ENCODE measurements around the gene VWA3B.
"Not testable (repeated sequence)": the region's sequence is repeated elsewhere in the genome, so short reads cannot be mapped to it uniquely, and the experiment has no call there.

Gene VWA3B

GRCh38 chr2:98134172-98135005 is 47.4 kb downstream of the VWA3B start:
- no peak overlapping the region for H3K4me3 ChIP-seq (ENCODE audit: insufficient read length, low read depth)
- peaks cover 26% of the 10 kb centered on the region for H3K27me3 ChIP-seq (ENCODE audit: insufficient read depth, insufficient read length)
- H3K36me3 ChIP-seq (ENCODE audit: insufficient read depth, insufficient read length, low read length), result no peaks in the 10 kb centered on the region
- H3K4me1 ChIP-seq (ENCODE audit: insufficient read depth, insufficient read length), result peaks cover 10% of the 10 kb centered on the region
- DNase-seq (ENCODE audit: low read depth, low spot score), result peak; percentile 47
- H3K9me3 ChIP-seq (ENCODE audit: insufficient read depth, low read length), result peaks cover 15% of the 10 kb centered on the region; the same call in 1 of the 2 replicates
- no peak overlapping the region for H3K9ac ChIP-seq (ENCODE audit: insufficient read length, low read depth)
- TF ChIP-seq ZNF274 (IDR thresholded peaks at IDR 0.05; ENCODE audit: low read depth, low read length) (no peak), YY1 (IDR thresholded peaks at IDR 0.05; ENCODE audit: insufficient read depth, insufficient read length) (no peak), SUZ12 (IDR thresholded peaks at IDR 0.05; ENCODE audit: extremely low read depth, insufficient read depth, insufficient read length) (no peak)

GRCh38 chr2:98137196-98137595 is 50.2 kb downstream of the VWA3B start:
- Histone ChIP-seq H3K4me3 (ENCODE audit: insufficient read length, low read depth) (no peak overlapping the region), H3K4me1 (ENCODE audit: insufficient read depth, insufficient read length) (peaks cover 4% of the 10 kb centered on the region), H3K27me3 (ENCODE audit: insufficient read depth, insufficient read length) (peaks cover 17% of the 10 kb centered on the region), H3K36me3 (ENCODE audit: insufficient read depth, insufficient read length, low read length) (no peaks in the 10 kb centered on the region), H3K9ac (ENCODE audit: insufficient read length, low read depth) (no peak overlapping the region), H3K9me3 (ENCODE audit: insufficient read depth, low read length) (peaks cover 30% of the 10 kb centered on the region; the same call in 1 of the 2 replicates)
- no peak for DNase-seq (ENCODE audit: low read depth, low spot score)
- TF ChIP-seq ZNF274 (IDR thresholded peaks at IDR 0.05; ENCODE audit: low read depth, low read length), result no peak
- no peak for TF ChIP-seq YY1 (IDR thresholded peaks at IDR 0.05; ENCODE audit: insufficient read depth, insufficient read length)
- no peak for TF ChIP-seq SUZ12 (IDR thresholded peaks at IDR 0.05; ENCODE audit: extremely low read depth, insufficient read depth, insufficient read length)

GRCh38 chr2:98138978-98139377 is 52.0 kb downstream of the VWA3B start:
- H3K9ac ChIP-seq (ENCODE audit: insufficient read length, low read depth); H3K27me3 ChIP-seq (ENCODE audit: insufficient read depth, insufficient read length); H3K4me3 ChIP-seq (ENCODE audit: insufficient read length, low read depth); H3K36me3 ChIP-seq (ENCODE audit: insufficient read depth, insufficient read length, low read length); DNase-seq (ENCODE audit: low read depth, low spot score); H3K4me1 ChIP-seq (ENCODE audit: insufficient read depth, insufficient read length): not testable (repeated sequence)
- H3K9me3 ChIP-seq (ENCODE audit: insufficient read depth, low read length), result peaks cover 30% of the 10 kb centered on the region; the same call in 1 of the 2 replicates

- Histone ChIP-seq H3K9ac (ENCODE audit: insufficient read length, low read depth) (no peak overlapping the region), H3K9me3 (ENCODE audit: insufficient read depth, low read length) (peaks cover 30% of the 10 kb centered on the region; the same call in 1 of the 2 replicates), H3K4me3 (ENCODE audit: insufficient read length, low read depth) (no peak overlapping the region), H3K27me3 (ENCODE audit: insufficient read depth, insufficient read length) (no peaks in the 10 kb centered on the region), H3K4me1 (ENCODE audit: insufficient read depth, insufficient read length) (peaks cover 4% of the 10 kb centered on the region), H3K36me3 (ENCODE audit: insufficient read depth, insufficient read length, low read length) (no peaks in the 10 kb centered on the region)
- no peak for TF ChIP-seq SUZ12 (IDR thresholded peaks at IDR 0.05; ENCODE audit: extremely low read depth, insufficient read depth, insufficient read length)
- no peak for TF ChIP-seq YY1 (IDR thresholded peaks at IDR 0.05; ENCODE audit: insufficient read depth, insufficient read length)
- TF ChIP-seq ZNF274 (IDR thresholded peaks at IDR 0.05; ENCODE audit: low read depth, low read length), result no peak
- no peak for DNase-seq (ENCODE audit: low read depth, low spot score)
Measured at GRCh38 chr2:98140210-98140609, 53.2 kb downstream of the VWA3B start.

GRCh38 chr2:98142106-98142791 is 55.3 kb downstream of the VWA3B start:
- Histone ChIP-seq H3K4me3 (ENCODE audit: insufficient read length, low read depth) (no peak overlapping the region), H3K27me3 (ENCODE audit: insufficient read depth, insufficient read length) (no peaks in the 10 kb centered on the region), H3K4me1 (ENCODE audit: insufficient read depth, insufficient read length) (peaks cover 4% of the 10 kb centered on the region), H3K9ac (ENCODE audit: insufficient read length, low read depth) (peak overlapping the region; percentile 32), H3K9me3 (ENCODE audit: insufficient read depth, low read length) (peaks cover 30% of the 10 kb centered on the region; the same call in 1 of the 2 replicates), H3K36me3 (ENCODE audit: insufficient read depth, insufficient read length, low read length) (no peaks in the 10 kb centered on the region)
- no peak for DNase-seq (ENCODE audit: low read depth, low spot score)
- TF ChIP-seq SUZ12 (IDR thresholded peaks at IDR 0.05; ENCODE audit: extremely low read depth, insufficient read depth, insufficient read length), result no peak
- TF ChIP-seq YY1 (IDR thresholded peaks at IDR 0.05; ENCODE audit: insufficient read depth, insufficient read length), result no peak
- TF ChIP-seq ZNF274 (IDR thresholded peaks at IDR 0.05; ENCODE audit: low read depth, low read length), result no peak

- no peak for TF ChIP-seq ZNF274 (IDR thresholded peaks at IDR 0.05; ENCODE audit: low read depth, low read length)
- TF ChIP-seq SUZ12 (IDR thresholded peaks at IDR 0.05; ENCODE audit: extremely low read depth, insufficient read depth, insufficient read length), result no peak
- TF ChIP-seq YY1 (IDR thresholded peaks at IDR 0.05; ENCODE audit: insufficient read depth, insufficient read length), result no peak
- H3K4me3 ChIP-seq (ENCODE audit: insufficient read length, low read depth), result no peak overlapping the region
- H3K36me3 ChIP-seq (ENCODE audit: insufficient read depth, insufficient read length, low read length), result no peaks in the 10 kb centered on the region
- H3K4me1 ChIP-seq (ENCODE audit: insufficient read depth, insufficient read length), result peaks cover 4% of the 10 kb centered on the region
- peaks cover 14% of the 10 kb centered on the region; the same call in 1 of the 2 replicates for H3K9me3 ChIP-seq (ENCODE audit: insufficient read depth, low read length)
- no peaks in the 10 kb centered on the region for H3K27me3 ChIP-seq (ENCODE audit: insufficient read depth, insufficient read length)
- no peak overlapping the region for H3K9ac ChIP-seq (ENCODE audit: insufficient read length, low read depth)
- no peak for DNase-seq (ENCODE audit: low read depth, low spot score)
Measured at GRCh38 chr2:98145070-98145469, 58.1 kb downstream of the VWA3B start.

GRCh38 chr2:98147900-98148299 is 60.9 kb downstream of the VWA3B start:
- DNase-seq (ENCODE audit: low read depth, low spot score); H3K9ac ChIP-seq (ENCODE audit: insufficient read length, low read depth); H3K27me3 ChIP-seq (ENCODE audit: insufficient read depth, insufficient read length); H3K4me1 ChIP-seq (ENCODE audit: insufficient read depth, insufficient read length); H3K9me3 ChIP-seq (ENCODE audit: insufficient read depth, low read length); H3K36me3 ChIP-seq (ENCODE audit: insufficient read depth, insufficient read length, low read length); H3K4me3 ChIP-seq (ENCODE audit: insufficient read length, low read depth): not testable (repeated sequence)

All from NT2/D1 (cell line).